HEK293T (cell line): ENCODE data around the gene TEC.

Experiments used
- CTCF ChIA-PET: fragments of 350-600 bp; formaldehyde crosslinking; extraction: SDS; loops from one replicate; lab custom pipeline; 2021; ENCODE audit warnings: antibody characterized with exemption, inconsistent platforms; lab: Yijun Ruan, JAX
- POLR2A ChIA-PET: fragments of 350-600 bp; formaldehyde crosslinking; extraction: SDS; loops from one replicate; lab custom pipeline; 2020; ENCODE audit warnings: antibody characterized with exemption, inconsistent platforms; lab: Yijun Ruan, JAX
- DNase-seq: peaks from one replicate; pipeline ENCODE4 v3.0.0; 2012; ENCODE audit warnings: mixed read lengths; ENCODE audit errors: extremely low spot score
- ARNT ChIP-seq: fragments of 450-650 bp; IDR thresholded peaks from 2 replicates; pipeline ENCODE4 v1.6.1; 2017; ENCODE audit warnings: mild to moderate bottlenecking
- BHLHE40 ChIP-seq: fragments of 450-650 bp; IDR thresholded peaks from 2 replicates; pipeline ENCODE4 v1.6.1; 2016; ENCODE audit warnings: mild to moderate bottlenecking, moderate library complexity, borderline replicate concordance
- CTBP1 ChIP-seq: fragments of 450-650 bp; IDR thresholded peaks from 2 replicates; pipeline ENCODE4 v1.6.1; 2016; ENCODE audit warnings: borderline replicate concordance
- ELF4 ChIP-seq: fragments of 450-650 bp; IDR thresholded peaks from 2 replicates; pipeline ENCODE4 v1.6.1; 2017; ENCODE audit warnings: antibody characterized with exemption
- FOXA1 ChIP-seq: fragments of 450-650 bp; IDR thresholded peaks from 2 replicates; pipeline ENCODE4 v1.6.1; 2016; ENCODE audit warnings: mild to moderate bottlenecking
- FOXK2 ChIP-seq: fragments of 450-650 bp; IDR thresholded peaks from 2 replicates; pipeline ENCODE4 v1.6.1; 2016; ENCODE audit warnings: mild to moderate bottlenecking
- FOXM1 ChIP-seq: fragments of 450-650 bp; IDR thresholded peaks from 2 replicates; pipeline ENCODE4 v1.6.1; 2017; ENCODE audit warnings: mild to moderate bottlenecking, borderline replicate concordance
- HDGF ChIP-seq: fragments of 450-650 bp; IDR thresholded peaks from 2 replicates; pipeline ENCODE4 v1.6.1; 2017; ENCODE audit warnings: antibody characterized with exemption, borderline replicate concordance
- L3MBTL2 ChIP-seq: fragments of 450-650 bp; conservative IDR thresholded peaks from 2 replicates; pipeline ENCODE4 v1.6.1; 2016; ENCODE audit warnings: mild to moderate bottlenecking
- LEF1 ChIP-seq: fragments of 450-650 bp; IDR thresholded peaks from 2 replicates; pipeline ENCODE4 v1.6.1; 2017; ENCODE audit warnings: mild to moderate bottlenecking, borderline replicate concordance
- NFRKB ChIP-seq: fragments of 450-650 bp; IDR thresholded peaks from 2 replicates; pipeline ENCODE4 v1.6.1; 2016; ENCODE audit warnings: mild to moderate bottlenecking, moderate library complexity
- SP1 ChIP-seq: fragments of 450-650 bp; IDR thresholded peaks from 2 replicates; pipeline ENCODE4 v1.6.1; 2017
- SUZ12 ChIP-seq: fragments of 450-650 bp; IDR thresholded peaks from 2 replicates; pipeline ENCODE4 v1.6.1; 2016; ENCODE audit warnings: mild to moderate bottlenecking
- TARDBP ChIP-seq: fragments of 450-650 bp; IDR thresholded peaks from 2 replicates; pipeline ENCODE4 v1.6.1; 2016
- ZNF384 ChIP-seq: fragments of 450-650 bp; IDR thresholded peaks from 2 replicates; pipeline ENCODE4 v1.6.1; 2016
- TF ChIP-seq, protein P1 (sequence below): fragments of 450-650 bp; IDR thresholded peaks from 2 replicates; pipeline ENCODE4 v1.6.1; 2016

TEC gene

DNA sequence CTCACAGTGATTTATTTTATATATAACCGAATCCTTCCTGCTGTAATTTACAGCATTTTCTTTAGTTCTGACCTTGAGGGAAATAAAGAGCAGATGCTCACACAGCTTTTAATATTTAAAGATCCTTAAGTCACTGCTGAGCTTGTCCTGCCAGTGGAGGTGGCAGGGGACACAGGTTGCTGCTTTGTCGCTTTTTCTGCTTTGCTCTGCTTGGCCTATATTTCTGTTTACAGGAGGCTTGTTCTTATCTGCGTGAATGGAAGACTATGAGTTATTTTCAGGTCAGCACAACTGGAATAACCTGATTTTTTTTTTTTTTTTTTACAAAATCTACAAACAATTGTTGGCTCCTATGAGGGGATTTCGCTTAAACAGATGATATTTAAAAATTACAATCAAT, 137.9 kb downstream of the TEC start:
- CTCF ChIA-PET, result interaction anchor here (0.6 kb wide), 1 partner anchor 128 kb away, joined by 4 read pairs; no protein-coding TSS in a partner anchor
- no peak for DNase-seq
- POLR2A ChIA-PET, result no interaction called here
- TF ChIP-seq CTBP1 (no peak), LEF1 (no peak), L3MBTL2 (no peak), NFRKB (no peak), TARDBP (no peak), HDGF (no peak), FOXM1 (no peak), ARNT (no peak), SP1 (no peak), ELF4 (no peak), FOXK2 (no peak), FOXA1 (no peak), SUZ12 (no peak), ZNF384 (no peak), BHLHE40 (no peak)
- TF ChIP-seq, protein P1, sequence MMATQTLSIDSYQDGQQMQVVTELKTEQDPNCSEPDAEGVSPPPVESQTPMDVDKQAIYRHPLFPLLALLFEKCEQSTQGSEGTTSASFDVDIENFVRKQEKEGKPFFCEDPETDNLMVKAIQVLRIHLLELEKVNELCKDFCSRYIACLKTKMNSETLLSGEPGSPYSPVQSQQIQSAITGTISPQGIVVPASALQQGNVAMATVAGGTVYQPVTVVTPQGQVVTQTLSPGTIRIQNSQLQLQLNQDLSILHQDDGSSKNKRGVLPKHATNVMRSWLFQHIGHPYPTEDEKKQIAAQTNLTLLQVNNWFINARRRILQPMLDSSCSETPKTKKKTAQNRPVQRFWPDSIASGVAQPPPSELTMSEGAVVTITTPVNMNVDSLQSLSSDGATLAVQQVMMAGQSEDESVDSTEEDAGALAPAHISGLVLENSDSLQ, result no peak

DNA sequence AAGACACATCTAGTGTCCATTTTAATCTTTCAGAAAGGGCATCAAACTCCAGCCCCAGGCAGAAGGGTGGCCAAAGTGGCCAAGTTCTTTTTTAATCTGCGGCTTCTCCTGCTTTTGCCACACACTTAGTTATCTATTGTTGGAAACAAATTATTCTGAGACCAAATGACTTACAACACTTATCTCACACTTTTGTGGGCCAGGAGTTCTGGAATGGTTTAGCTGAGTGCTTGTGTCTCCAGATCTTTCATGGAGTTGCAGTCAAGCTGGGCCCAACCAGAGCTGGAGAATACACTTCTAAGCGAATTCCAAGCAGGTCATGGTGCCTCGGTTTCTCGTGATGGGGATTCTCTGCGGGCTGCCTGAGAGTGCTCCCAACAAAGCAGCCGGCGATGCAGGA, 139.5 kb downstream of the TEC start:
- no peak for TF ChIP-seq ZNF384
- no peak for TF ChIP-seq LEF1
- TF ChIP-seq ARNT, result no peak
- TF ChIP-seq TARDBP, result no peak
- no peak for TF ChIP-seq ELF4
- TF ChIP-seq CTBP1, result no peak
- TF ChIP-seq SP1, result no peak
- TF ChIP-seq BHLHE40, result no peak
- TF ChIP-seq FOXM1, result no peak
- no peak for TF ChIP-seq FOXK2
- TF ChIP-seq, protein P1, result no peak
- no peak for TF ChIP-seq SUZ12
- TF ChIP-seq FOXA1, result no peak
- no peak for TF ChIP-seq NFRKB
- no peak for TF ChIP-seq HDGF
- TF ChIP-seq L3MBTL2, result no peak
- DNase-seq, result no peak
- CTCF ChIA-PET, result no interaction called here
- POLR2A ChIA-PET, result no interaction called here

DNA sequence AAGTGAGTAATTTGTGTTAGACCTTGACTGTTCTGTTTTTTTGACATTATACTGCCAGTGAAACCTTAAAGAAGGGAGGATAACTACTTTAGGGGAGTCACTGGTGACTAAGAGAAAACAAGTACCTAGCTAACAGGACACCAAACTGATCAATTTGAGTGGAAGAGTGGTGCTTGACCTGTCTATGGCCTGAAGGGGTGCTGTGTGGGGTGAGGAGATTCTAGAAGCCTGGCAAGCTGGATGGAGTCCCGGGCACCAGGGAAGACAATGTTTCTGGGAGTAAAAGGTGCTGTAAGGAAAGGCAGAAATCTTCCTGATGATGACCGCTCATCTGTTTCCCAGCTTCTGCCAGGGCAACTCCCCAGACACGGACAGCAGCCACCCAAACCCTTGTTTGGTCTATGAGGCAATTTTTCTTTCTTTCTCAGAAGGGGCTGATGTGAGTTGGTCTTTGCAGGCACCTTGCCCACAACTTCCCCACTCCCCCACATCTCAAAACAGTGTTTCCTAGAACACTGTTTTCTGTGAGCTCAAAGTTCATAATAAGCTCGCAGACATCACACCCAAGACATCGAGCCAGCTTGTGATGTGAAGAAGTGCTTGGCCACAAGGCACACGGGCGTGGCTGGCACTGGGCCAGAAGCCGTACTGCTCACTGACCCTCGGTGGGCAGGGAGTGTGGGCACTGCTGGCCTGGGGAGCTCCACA, 140.2 kb downstream of the TEC start:
- no peak for DNase-seq

DNA sequence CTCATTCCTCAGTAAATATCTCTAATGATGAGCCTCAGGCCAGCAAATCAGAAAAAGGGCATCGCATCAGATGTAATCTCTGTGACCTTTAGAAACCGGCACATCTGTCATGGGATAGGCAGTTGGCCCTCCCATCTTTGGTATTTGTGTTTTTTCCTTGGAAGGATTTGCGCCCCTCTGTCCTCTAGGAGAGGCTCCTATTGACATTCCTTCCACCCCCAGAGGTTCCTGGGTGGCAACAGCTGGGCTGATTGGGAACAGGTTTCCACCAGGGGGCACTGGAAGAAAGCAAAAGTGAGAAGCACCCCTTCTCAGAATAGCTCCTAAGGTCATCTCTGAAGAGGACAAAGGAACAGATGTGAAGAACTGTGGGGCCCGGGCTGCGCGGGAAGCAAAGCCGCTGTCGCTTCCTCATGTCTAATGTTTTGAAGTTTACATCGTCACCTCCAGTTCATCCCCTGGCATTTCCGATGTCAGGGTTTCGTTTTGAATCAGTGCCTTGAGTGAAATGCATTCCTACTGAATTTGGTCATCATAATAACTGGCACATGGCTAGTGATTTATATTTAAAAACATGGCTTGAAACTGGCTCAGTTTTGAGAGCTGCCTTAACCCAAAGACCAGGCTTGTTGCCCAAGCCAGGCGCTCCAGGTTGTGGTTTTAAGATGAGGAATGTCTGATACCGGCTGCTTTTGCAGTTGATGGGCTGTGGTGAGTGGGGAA, 141.8 kb downstream of the TEC start:
- ChIA-PET CTCF (interaction anchor here (0.7 to 1.3 kb wide), 4 partner anchors 10 to 461 kb away, joined by 3 to 5 read pairs (median 3); no protein-coding TSS in a partner anchor), POLR2A (no interaction called here)
- peak; percentile 32 for DNase-seq
- TF ChIP-seq ELF4, result no peak
- TF ChIP-seq LEF1, result no peak
- TF ChIP-seq FOXM1, result no peak
- TF ChIP-seq TARDBP, result no peak
- no peak for TF ChIP-seq FOXK2

More for the DNA sequence above, 140.2 kb downstream of the TEC start:
- TF ChIP-seq, protein P1, result no peak
- TF ChIP-seq NFRKB, result no peak
- TF ChIP-seq FOXK2, result no peak
- TF ChIP-seq HDGF, result no peak
- no peak for TF ChIP-seq FOXA1
- no peak for TF ChIP-seq CTBP1
- no peak for TF ChIP-seq TARDBP
- no peak for TF ChIP-seq FOXM1
- no peak for TF ChIP-seq SUZ12
- no peak for TF ChIP-seq LEF1
- CTCF ChIA-PET, result no interaction called here
- POLR2A ChIA-PET, result no interaction called here

DNA sequence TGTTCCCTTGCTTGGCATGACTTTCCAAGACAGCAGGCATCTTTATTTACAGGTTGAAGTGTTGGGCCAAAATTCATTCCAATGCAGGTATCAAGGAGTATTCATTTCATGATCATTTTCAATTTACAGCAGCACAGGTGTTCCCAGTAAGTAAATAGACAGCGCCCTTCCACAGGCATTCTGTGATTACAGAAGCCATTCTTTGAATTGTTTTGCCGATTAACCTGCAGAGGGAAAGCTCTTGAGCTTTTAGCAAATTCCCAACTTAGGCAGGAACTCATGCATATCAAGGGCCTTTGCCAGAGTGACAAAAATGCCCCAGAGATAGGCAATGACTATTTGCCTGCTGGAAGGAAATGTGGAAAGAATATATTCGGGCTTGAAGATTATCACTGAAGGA, 142.4 kb downstream of the TEC start:
- no peak for DNase-seq
- ChIA-PET POLR2A (no interaction called here), CTCF (interaction anchor here (0.6 to 1.3 kb wide), 4 partner anchors 9 to 420 kb away, joined by 3 to 5 read pairs (median 3); no protein-coding TSS in a partner anchor)
- TF ChIP-seq SUZ12 (no peak), SP1 (no peak), NFRKB (no peak), TARDBP (no peak), ZNF384 (no peak), FOXM1 (no peak), FOXA1 (no peak), LEF1 (no peak), CTBP1 (no peak)
- TF ChIP-seq, protein P1, result no peak
